HG03378 (cell line): ENCODE data around the gene PARP9.
A peak's percentile ranks its signal among the peaks of the same experiment; 100 is the strongest.
"Not testable (repeated sequence)": the region's sequence is repeated elsewhere in the genome, so short reads cannot be mapped to it uniquely, and the experiment has no call there.

ENCODE experiments used
- ATAC-seq: cut with Tn5 transposase; IDR thresholded peaks from one replicate; pipeline ENCODE4 v1.9.1; 2021; ENCODE audit warnings: mild to moderate bottlenecking, moderate library complexity; ENCODE audit not compliant: unreplicated experiment

Gene PARP9

DNA sequence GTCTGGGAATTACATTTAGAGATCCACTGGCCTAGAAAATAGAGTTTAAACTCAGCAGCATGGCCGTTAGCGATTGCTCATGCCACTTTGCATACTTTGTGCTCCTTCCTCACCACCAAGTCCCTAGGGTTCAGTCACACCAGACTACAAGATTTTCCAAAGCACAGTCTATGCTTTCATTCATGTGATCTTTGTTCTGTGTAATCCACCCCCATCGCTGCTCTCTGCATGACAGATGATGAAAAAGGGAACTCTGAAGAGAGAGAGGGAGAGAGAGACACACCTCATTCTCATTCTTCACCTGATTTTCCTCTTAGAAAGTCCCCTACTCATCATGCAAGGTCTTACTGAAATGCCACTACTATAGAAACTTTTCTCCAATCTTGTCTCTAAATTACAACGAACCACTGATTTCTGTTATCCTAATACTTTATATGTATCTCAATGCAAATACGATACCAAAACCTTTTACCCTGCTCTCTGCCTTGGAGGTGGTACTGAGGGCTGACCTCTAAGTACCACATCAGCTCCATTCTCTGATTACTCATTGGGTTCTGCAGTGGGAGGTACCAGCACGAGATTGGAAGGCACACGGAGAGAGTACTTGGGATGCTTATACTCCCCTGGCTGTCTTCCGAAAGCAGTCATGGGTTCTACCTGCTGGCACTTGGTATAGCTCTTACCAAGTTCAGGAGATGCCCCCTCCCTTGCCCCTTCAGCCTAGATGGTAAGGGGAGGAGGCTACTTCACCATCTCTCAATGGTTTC, 12.3 kb upstream of the PARP9 start:
- peak; percentile 79 for ATAC-seq

DNA sequence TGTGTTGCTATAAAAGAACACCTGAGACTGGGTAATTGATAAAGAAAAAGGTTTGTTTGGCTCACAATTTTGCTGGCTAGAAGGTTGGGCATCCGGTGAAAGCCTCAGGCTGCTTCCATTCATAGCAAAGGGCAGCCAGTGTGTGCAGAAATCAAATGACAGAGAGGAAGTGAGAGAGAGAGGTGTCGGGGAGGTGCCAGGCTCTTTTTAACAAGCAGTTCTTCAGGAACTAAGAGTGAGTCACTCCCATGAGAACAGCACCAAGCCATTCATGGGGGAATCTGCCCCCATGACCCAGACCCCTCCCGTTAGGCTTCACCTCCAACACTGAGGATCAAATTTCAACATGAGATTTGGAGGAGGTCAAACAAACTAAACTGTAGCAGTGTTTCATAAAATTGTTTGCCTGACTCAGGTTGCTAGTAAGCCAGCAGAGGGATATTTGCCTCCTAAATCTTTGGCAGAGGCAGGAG, 8.9 kb upstream of the PARP9 start:
- ATAC-seq = peak; percentile 34

- ATAC-seq = no peak
These were observed 4.7 kb upstream of the PARP9 start for GRCh38 chr3:122568755-122569154.

DNA sequence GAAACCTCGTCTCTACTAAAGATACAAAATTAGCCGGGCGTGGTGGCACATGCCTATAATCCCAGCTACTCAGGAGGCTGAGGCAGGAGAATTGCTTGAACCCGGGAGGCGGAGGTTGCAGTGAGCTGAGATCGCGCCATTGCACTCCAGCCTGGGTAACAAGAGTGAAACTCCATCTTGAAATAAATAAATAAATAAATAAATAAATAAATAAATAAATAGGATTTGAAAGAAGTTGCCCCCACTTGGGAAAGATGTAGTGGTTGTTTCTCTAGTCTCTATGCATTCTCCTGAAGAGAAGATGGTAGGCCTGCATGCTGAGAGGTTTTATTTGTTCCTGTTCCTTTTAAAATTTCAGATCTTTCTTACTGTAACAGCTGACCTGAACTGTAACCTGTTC, 4.0 kb upstream of the PARP9 start:
- not testable (repeated sequence) for ATAC-seq

DNA sequence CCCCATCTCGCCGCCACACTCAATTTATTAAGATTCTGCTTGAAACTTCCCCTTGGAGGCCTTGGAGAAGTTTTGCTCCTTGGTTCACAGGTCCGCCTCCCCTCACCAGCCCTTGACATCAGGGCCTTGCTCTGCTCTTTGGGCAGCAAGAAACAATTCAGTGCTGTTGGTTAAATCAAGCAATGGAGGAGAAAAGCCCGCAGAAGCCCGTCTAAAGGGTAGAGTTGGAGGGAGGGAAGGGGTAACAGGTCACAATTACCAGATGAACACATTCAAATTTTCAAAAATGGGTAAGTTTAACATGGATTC, 429 bp downstream of the PARP9 start:
- no peak for ATAC-seq

DNA sequence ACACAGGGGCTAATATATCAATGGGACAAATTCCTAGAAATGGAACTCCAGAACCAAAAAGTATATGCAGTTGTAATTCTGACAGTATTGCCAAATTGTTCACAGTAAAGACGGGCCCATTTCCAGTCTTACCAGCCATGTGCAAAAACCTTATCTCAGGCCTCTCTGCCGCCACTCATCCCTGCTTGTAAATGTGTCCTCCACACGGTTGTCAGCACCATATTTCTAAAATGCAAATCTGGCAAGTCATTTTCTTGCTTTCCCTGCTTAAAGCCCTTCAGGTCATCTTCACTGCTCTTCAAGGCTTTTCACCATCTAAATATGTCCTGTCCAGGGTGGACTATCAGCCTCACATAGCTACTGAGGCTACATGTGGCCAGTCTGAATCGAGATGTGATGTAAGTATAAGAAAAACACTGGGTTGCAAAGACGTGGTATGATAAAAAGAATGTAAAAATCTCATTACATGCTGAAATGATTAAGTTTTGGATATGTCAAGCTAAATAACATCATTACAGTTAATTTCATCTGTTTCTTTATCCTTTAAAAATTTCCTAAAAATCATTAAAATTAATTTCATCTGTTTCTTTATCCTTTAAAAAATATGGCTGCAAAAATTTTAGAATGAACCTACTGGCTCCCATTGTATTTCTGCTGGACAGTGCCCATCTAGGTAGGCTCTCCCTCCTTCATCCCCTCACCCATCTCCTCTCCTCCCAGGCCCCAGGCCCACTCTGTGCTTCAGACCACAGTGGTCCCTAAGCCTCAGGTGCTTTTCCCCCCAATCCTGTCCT, 980 bp downstream of the PARP9 start:
- no peak for ATAC-seq

- ATAC-seq = peak; percentile 43
These were observed 3.4 kb downstream of the PARP9 start for GRCh38 chr3:122560680-122561079.

DNA sequence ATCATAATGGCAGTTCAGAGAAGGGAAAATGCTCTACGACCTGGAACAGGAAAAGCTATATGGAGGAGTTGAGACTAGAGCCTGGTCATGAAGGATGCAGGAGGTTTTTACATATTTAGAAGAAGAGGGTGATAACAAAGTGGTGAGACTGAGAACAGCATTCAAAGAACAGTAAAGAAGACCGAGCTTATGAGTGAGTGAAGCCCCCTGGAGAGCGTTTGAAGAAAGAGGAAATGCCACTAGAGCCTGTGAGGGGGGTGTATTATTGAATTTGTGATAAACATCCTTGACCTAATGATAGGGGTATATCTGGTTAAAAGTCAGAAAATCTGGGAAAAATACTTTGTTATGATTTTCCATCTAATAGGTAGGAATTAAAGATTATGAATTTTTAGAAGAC, 4.2 kb downstream of the PARP9 start:
- no peak for ATAC-seq

DNA sequence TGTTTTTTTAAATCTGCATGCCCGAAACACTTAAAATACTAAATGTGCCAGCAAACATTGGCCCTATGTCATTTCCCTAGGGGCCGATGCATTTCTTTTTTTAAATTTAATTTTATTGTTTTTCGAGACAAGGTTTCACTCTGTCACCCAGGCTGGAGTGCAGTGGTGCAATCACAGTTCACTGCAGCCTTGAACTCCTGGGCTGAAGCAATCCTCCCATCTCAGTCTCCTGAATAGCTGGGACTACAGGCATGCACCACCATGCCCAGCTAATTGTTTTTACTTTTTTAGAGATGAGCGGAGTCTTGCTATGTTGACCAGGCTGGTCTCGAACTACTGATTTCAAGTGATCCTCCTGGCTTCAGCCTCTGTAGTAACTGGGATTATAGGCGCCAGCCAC, 5.5 kb downstream of the PARP9 start:
- no peak for ATAC-seq

DNA sequence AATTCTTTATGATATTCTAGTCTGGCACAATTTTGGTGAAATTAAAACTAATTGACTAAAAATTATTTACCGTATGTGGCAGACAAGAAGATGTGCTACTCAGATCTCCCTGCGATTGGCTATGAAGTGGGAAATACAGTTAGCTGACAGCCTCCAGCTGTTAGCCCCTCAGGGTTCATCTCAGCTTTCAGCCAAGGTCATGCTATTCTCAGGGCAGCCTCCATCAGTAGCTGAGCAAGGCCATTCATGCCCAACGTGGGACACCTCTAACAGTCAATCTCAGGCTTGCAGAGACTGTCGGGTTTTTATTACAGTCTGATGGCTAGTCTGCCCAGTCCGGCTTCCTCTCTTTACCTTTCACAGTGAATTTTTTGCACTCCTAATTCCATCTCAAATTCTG, 6.7 kb downstream of the PARP9 start:
- ATAC-seq = no peak

GRCh38 chr3:122555275-122556071, 8.6 kb downstream of the PARP9 start:
- no peak for ATAC-seq

DNA sequence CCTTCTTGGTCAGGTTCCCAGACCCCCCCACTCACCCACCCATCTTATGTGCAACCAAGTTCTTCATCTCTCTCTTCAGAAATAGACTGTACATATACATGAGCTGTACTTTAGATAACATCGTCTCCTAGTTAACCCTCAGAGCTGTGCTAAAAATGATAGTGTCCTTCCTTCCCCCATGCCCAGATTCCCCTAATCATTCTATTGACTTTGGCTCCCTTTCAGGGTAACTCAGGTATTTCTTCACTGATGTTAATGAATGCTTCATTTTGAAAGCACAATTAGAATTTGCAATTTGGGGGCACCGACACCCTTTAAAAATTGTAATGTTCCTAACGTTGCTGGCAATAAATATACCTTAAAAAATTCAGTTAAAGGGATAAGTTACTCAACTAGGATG, 10.9 kb downstream of the PARP9 start:
- ATAC-seq = no peak

GRCh38 chr3:122548619-122549018, 15.5 kb downstream of the PARP9 start:
- no peak for ATAC-seq

- no peak for ATAC-seq
These were observed 16.0 kb downstream of the PARP9 start for GRCh38 chr3:122548076-122548475.

- ATAC-seq = no peak
These were observed 17.9 kb downstream of the PARP9 start for GRCh38 chr3:122546151-122546550.

DNA sequence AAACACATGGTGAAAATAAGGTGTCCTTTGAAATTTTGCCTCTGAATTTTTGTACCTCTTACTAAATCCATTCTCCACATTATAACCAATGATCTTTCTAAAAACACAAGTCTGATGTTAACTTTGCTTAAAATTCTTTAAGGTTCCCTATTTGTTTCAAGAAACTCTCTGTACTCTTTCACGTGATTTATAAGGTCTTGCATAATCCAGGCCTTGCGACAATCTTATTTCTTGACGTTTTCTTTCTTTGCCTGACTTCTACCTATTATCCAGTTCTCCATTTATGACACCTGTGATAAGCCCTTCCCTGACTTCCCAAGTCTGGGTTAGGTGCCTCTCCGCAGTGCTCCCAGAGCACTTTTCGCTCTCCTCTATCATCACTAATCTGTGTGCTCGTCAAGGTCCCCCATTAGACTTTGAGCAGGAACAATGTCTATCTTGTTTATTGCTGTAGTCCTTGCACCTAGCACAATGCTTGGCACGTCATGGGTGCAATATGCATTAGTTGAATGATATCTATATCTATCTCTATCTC, 25.1 kb downstream of the PARP9 start:
- no peak for ATAC-seq

DNA sequence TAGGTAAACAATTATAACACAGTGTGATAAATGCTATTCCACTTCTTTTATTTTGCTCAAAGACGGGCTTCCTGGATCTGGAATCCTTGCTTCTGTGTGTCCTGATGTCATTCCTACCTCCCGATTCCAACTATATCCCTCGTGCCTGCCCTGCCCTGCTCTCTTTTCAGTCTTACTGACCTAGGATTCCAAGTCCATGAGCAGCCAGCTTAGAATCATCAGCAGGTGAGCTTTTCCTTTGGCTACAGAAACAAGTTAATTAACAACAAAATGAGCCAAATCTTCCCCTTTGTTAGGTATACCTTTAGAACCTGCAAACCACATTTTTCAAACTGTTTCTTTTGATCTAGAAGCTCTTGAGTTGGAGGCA, 27.5 kb downstream of the PARP9 start:
- no peak for ATAC-seq

DNA sequence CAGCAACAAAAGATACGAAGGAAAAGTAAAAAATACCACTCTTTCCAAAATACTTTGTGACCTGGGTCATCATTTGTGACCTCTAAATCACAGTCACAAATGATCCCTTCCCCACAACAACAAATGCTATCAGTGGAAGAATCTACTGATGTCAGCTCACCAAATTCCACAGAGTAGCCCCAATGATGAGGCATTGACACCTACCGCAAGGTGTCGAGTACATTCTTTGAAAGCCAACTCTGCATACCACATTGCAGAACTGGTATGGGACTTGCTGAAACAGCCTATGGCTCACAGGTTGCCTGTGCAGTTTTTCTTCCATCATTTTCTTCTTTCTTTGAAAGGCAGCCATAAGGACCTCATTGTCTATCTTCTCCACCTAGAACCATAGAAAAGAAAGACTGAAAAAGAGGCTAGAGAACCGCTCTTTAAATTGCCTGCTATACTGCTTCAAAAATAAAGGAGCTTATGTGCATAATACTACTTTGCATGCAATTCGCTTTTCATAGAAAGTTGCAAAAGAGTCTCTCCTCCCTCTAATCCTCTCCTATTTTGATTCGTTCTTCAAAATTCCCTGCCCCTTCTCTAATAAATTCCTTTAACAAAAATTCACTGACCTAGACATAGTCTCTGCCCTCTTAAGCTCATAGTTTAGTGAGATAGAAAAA, 28.0 kb downstream of the PARP9 start:
- no peak for ATAC-seq

DNA sequence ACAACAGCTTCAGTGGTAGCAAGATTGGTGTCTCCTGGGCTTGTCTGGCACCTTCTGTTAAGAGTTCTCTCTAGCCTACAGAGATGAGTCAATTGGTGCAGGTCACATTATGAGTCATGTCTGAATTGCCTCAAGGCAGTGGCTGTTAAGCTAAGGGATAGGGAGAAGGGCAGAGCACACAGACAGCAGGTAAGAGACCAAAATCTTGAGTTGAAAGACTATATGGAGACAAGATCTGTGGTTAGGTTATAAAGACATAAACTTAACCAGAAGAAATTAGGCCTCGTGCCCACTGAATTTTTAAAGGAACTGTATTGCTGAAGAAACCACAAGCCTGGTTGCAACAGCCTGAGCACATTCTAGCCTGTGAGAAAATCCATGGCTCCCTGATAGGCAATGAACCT, 30.2 kb downstream of the PARP9 start:
- peak; percentile 99 for ATAC-seq

DNA sequence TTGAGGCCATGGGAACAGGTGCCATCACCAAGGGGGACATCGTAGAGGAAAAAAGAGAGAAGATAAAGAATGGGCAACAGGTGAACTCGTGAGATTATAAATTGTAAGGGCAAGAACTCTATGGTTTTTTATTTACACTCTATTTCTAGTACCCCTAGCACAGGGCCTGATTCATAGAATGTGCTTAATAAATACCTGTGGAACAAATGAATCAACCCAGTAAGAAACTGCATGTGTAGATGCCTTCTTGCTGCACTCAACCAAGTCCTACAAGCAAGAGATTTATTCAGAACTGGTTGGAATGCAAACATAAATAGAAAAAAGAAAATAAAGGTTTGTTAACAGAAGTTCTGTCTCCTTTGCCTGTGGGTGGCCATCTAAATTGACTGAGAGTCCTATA, 30.6 kb downstream of the PARP9 start:
- no peak for ATAC-seq

GRCh38 chr3:122530164-122530563, 33.9 kb downstream of the PARP9 start:
- no peak for ATAC-seq
